ENCODE results near the gene LCN10. TPM values are rescaled to one million over a fixed set of nuclear protein-coding genes. Genes with fewer than 3 reads are reported as not detected.

The LCN10 gene
- total and polyA plus RNA-seq, 2 experiments from 2014 or later = not detected

- H4K20me1 ChIP-seq (ENCODE audit: insufficient read depth, poor library complexity, severe bottlenecking) = no peaks in the 10 kb centered on the region
- DNase-seq (ENCODE audit: low spot score) = no peak
- H3K79me2 ChIP-seq = no peaks in the 10 kb centered on the region
- no peaks in the 10 kb centered on the region for H3K36me3 ChIP-seq (replicated peaks; ENCODE audit: insufficient read depth, low read depth)
- no peak overlapping the region for H3K4me3 ChIP-seq
- no peak overlapping the region for H2AFZ ChIP-seq
- no peak overlapping the region for H3K4me2 ChIP-seq
- peaks cover 4% of the 10 kb centered on the region for H3K4me1 ChIP-seq (ENCODE audit: insufficient read depth)
- no peaks in the 10 kb centered on the region for H3K27me3 ChIP-seq
- H3K9me3 ChIP-seq (ENCODE audit: low read depth) = no peaks in the 10 kb centered on the region
- H3K9me2 ChIP-seq (replicated peaks; ENCODE audit: insufficient read depth) = no peaks in the 10 kb centered on the region
- WGBS (ENCODE audit: low lambda C conversion rate, missing lambda C conversion rate) = 91% methylated on average over 15 of the region's 18 CpGs
- H3K27ac ChIP-seq = no peak overlapping the region
- no peak for TF ChIP-seq CTCF (IDR thresholded peaks at IDR 0.05; ENCODE audit: poor library complexity)
- TF ChIP-seq EZH2phosphoT487 (IDR thresholded peaks at IDR 0.05; ENCODE audit: low read depth, severe bottlenecking, unreplicated experiment) = no peak
- TF ChIP-seq EZH2 (IDR thresholded peaks at IDR 0.05; ENCODE audit: borderline replicate concordance) = no peak
These were observed 3.9 kb upstream of the LCN10 start for GRCh38 chr9:136746621-136747020.

- Histone ChIP-seq H3K9me2 (replicated peaks; ENCODE audit: insufficient read depth) (no peaks in the 10 kb centered on the region), H3K79me2 (no peaks in the 10 kb centered on the region), H3K4me3 (no peak overlapping the region), H3K4me1 (ENCODE audit: insufficient read depth) (peaks cover 7% of the 10 kb centered on the region), H3K4me2 (no peak overlapping the region), H3K27ac (no peak overlapping the region), H3K9me3 (ENCODE audit: low read depth) (no peaks in the 10 kb centered on the region), H3K27me3 (no peaks in the 10 kb centered on the region), H4K20me1 (ENCODE audit: insufficient read depth, poor library complexity, severe bottlenecking) (no peaks in the 10 kb centered on the region), H3K36me3 (replicated peaks; ENCODE audit: insufficient read depth, low read depth) (no peaks in the 10 kb centered on the region), H2AFZ (no peak overlapping the region)
- DNase-seq (ENCODE audit: low spot score) = no peak
- TF ChIP-seq CTCF (IDR thresholded peaks at IDR 0.05; ENCODE audit: poor library complexity) (no peak), EZH2 (IDR thresholded peaks at IDR 0.05; ENCODE audit: borderline replicate concordance) (no peak), EZH2phosphoT487 (IDR thresholded peaks at IDR 0.05; ENCODE audit: low read depth, severe bottlenecking, unreplicated experiment) (no peak)
- WGBS (ENCODE audit: low lambda C conversion rate, missing lambda C conversion rate) = no CpG with 5 or more reads among the region's 22 CpGs
These were observed 3.4 kb upstream of the LCN10 start for GRCh38 chr9:136746155-136746490.

GRCh38 chr9:136745389-136746154 is 2.8 kb upstream of the LCN10 start:
- WGBS (ENCODE audit: low lambda C conversion rate, missing lambda C conversion rate) = 88% methylated on average over 22 of the region's 23 CpGs
- no peak overlapping the region for H3K27ac ChIP-seq
- TF ChIP-seq EZH2phosphoT487 (IDR thresholded peaks at IDR 0.05; ENCODE audit: low read depth, severe bottlenecking, unreplicated experiment) (no peak), EZH2 (IDR thresholded peaks at IDR 0.05; ENCODE audit: borderline replicate concordance) (no peak), CTCF (IDR thresholded peaks at IDR 0.05; ENCODE audit: poor library complexity) (no peak)
- no peak overlapping the region for H3K4me2 ChIP-seq
- peaks cover 7% of the 10 kb centered on the region for H3K4me1 ChIP-seq (ENCODE audit: insufficient read depth)
- no peaks in the 10 kb centered on the region for H3K79me2 ChIP-seq
- H2AFZ ChIP-seq = no peak overlapping the region
- H3K36me3 ChIP-seq (replicated peaks; ENCODE audit: insufficient read depth, low read depth) = no peaks in the 10 kb centered on the region
- no peaks in the 10 kb centered on the region for H3K27me3 ChIP-seq
- no peaks in the 10 kb centered on the region for H4K20me1 ChIP-seq (ENCODE audit: insufficient read depth, poor library complexity, severe bottlenecking)
- H3K4me3 ChIP-seq = no peak overlapping the region
- DNase-seq (ENCODE audit: low spot score) = no peak
- no peaks in the 10 kb centered on the region for H3K9me2 ChIP-seq (replicated peaks; ENCODE audit: insufficient read depth)
- no peaks in the 10 kb centered on the region for H3K9me3 ChIP-seq (ENCODE audit: low read depth)

Data from hepatocyte (in vitro differentiated cells).